Stimulated activated CD8-positive, alpha-beta memory T cell treated with anti-CD3 and anti-CD28 coated beads, Interleukin-12 subunit alpha, Interleukin-12 subunit beta, amount 100 ng/mL, for 1 hour (primary cell): ENCODE data around the gene NKX1-1.
"Not testable (repeated sequence)": the region's sequence is repeated elsewhere in the genome, so short reads cannot be mapped to it uniquely, and the experiment has no call there.

Source experiments
- DNase-seq: peaks from one replicate; pipeline ENCODE4 v3.0.0-alpha.2; 2020; ENCODE audit warnings: low read depth

Gene NKX1-1

GRCh38 chr4:1373892-1374705 is 32.1 kb downstream of the NKX1-1 start:
- DNase-seq = no peak

- not testable (repeated sequence) for DNase-seq
Measured at GRCh38 chr4:1372576-1372975, 33.7 kb downstream of the NKX1-1 start.

GRCh38 chr4:1371176-1372165 is 34.8 kb downstream of the NKX1-1 start:
- DNase-seq = no peak

GRCh38 chr4:1370321-1371124 is 35.7 kb downstream of the NKX1-1 start:
- no peak for DNase-seq

- no peak for DNase-seq
Measured at GRCh38 chr4:1369479-1370079, 36.7 kb downstream of the NKX1-1 start.

- DNase-seq = no peak
Measured at GRCh38 chr4:1369091-1369450, 37.2 kb downstream of the NKX1-1 start.

- no peak for DNase-seq
Measured at GRCh38 chr4:1368421-1369090, 37.7 kb downstream of the NKX1-1 start.

GRCh38 chr4:1367936-1368289 is 38.3 kb downstream of the NKX1-1 start:
- DNase-seq = no peak

GRCh38 chr4:1367230-1367935 is 38.9 kb downstream of the NKX1-1 start:
- no peak for DNase-seq

- DNase-seq = no peak
Measured at GRCh38 chr4:1366371-1367229, 39.6 kb downstream of the NKX1-1 start.

- DNase-seq = no peak
Measured at GRCh38 chr4:1365271-1366178, 40.7 kb downstream of the NKX1-1 start.

GRCh38 chr4:1364748-1365147 is 41.5 kb downstream of the NKX1-1 start:
- DNase-seq = no peak

- no peak for DNase-seq
Measured at GRCh38 chr4:1364217-1364616, 42.0 kb downstream of the NKX1-1 start.

GRCh38 chr4:1363513-1363912 is 42.7 kb downstream of the NKX1-1 start:
- DNase-seq = no peak

GRCh38 chr4:1362521-1362920 is 43.7 kb downstream of the NKX1-1 start:
- DNase-seq = no peak

GRCh38 chr4:1362046-1362445 is 44.2 kb downstream of the NKX1-1 start:
- DNase-seq = no peak

- DNase-seq = no peak
Measured at GRCh38 chr4:1361431-1361830, 44.8 kb downstream of the NKX1-1 start.

GRCh38 chr4:1360423-1361283 is 45.6 kb downstream of the NKX1-1 start:
- DNase-seq = no peak
